H1 (cell line): Measurements from ENCODE around the gene CRISPLD2. TPM values are rescaled to one million over a fixed set of nuclear protein-coding genes. Genes with fewer than 3 reads are reported as not detected.

Experiments used
- CTCF ChIA-PET: fragments of 300-600 bp; sonication (Branson Sonifier 250); formaldehyde crosslinking; loops from one replicate; lab custom pipeline; 2021; ENCODE audit not compliant: partially characterized antibody; lab: Charles Lee
- POLR2A ChIA-PET: fragments of 300-600 bp; sonication (Branson Sonifier 250); formaldehyde crosslinking; loops from one replicate; lab custom pipeline; 2021; ENCODE audit warnings: inconsistent platforms; ENCODE audit not compliant: partially characterized antibody; lab: Charles Lee
- DNase-seq, 2 experiments: peaks; one replicate each; pipeline versions ENCODE4 v3.0.0 to v3.0.0-alpha.2; 2010 to 2022; ENCODE audit warnings: low spot score in 2 of 2, low read depth in 1 of 2, mixed read lengths in 1 of 2
- FAIRE-seq: peaks from 2 replicates; lab custom pipeline; 2011; peaks lifted over from hg19 to GRCh38; lab: Jason Lieb, UNC
- H2AFZ ChIP-seq: 2 replicates; pipeline ENCODE4 v1.8.1; 2012; ENCODE audit warnings: low read length, inconsistent platforms
- H2AK5ac ChIP-seq: 2 replicates; pipeline ENCODE4 v1.6.1; 2013; ENCODE audit warnings: low read depth, low read length
- H2BK120ac ChIP-seq: replicated peaks from 2 replicates; pipeline ENCODE3; 2013; ENCODE audit warnings: low read depth, low read length, inconsistent platforms
- H2BK12ac ChIP-seq: 2 replicates; pipeline ENCODE4 v1.6.1; 2013; ENCODE audit warnings: low read depth, low read length
- H2BK15ac ChIP-seq: 2 replicates; pipeline ENCODE4 v1.6.1; 2013; ENCODE audit warnings: low read length
- H2BK20ac ChIP-seq: 2 replicates; pipeline ENCODE4 v1.6.1; 2013; ENCODE audit warnings: low read length
- H2BK5ac ChIP-seq: 2 replicates; pipeline ENCODE4 v1.6.1; 2013; ENCODE audit warnings: low read depth, low read length
- H3K14ac ChIP-seq: 2 replicates; pipeline ENCODE4 v1.6.1; 2013; ENCODE audit warnings: inconsistent platforms; ENCODE audit not compliant: insufficient read length
- H3K18ac ChIP-seq: 2 replicates; pipeline ENCODE4 v1.6.1; 2013; ENCODE audit warnings: low read length; ENCODE audit errors: extremely low read depth
- H3K23ac ChIP-seq: 2 replicates; pipeline ENCODE4 v1.6.1; 2013; ENCODE audit warnings: inconsistent platforms; ENCODE audit not compliant: insufficient read length
- H3K23me2 ChIP-seq: 2 replicates; pipeline ENCODE4 v1.6.1; 2013; ENCODE audit warnings: low read depth, low read length
- H3K27ac ChIP-seq: 2 replicates; pipeline ENCODE4 v1.6.1; 2011; ENCODE audit warnings: low read depth, low read length, inconsistent platforms
- H3K27me3 ChIP-seq, 4 experiments: replicated peaks in 1 of 4; 1 replicate in 1 of 4; 2 replicates in 3 of 4; pipeline versions ENCODE4 v1.6.1 to v1.8.1; 2011 to 2013; ENCODE audit warnings: low read length in 3 of 4, mild to moderate bottlenecking in 3 of 4, inconsistent platforms in 2 of 4, mixed read lengths in 2 of 4, moderate library complexity in 1 of 4; ENCODE audit not compliant: control insufficient read depth in 3 of 4, insufficient read depth in 3 of 4; ENCODE audit errors: extremely low read depth in 1 of 4
- H3K36me3 ChIP-seq, 4 experiments: 2 replicates each; pipeline versions ENCODE4 v1.6.1 to v1.8.1; 2011 to 2013; ENCODE audit warnings: mild to moderate bottlenecking in 4 of 4, low read length in 3 of 4, moderate library complexity in 2 of 4, control low read depth in 1 of 4, inconsistent platforms in 1 of 4; ENCODE audit not compliant: insufficient read depth in 4 of 4, control insufficient read depth in 2 of 4
- H3K4ac ChIP-seq: replicated peaks from 2 replicates; pipeline ENCODE3; 2013; ENCODE audit warnings: low read length, low read depth, mixed read lengths, inconsistent platforms; ENCODE audit not compliant: insufficient read length
- H3K4me1 ChIP-seq, 4 experiments: replicated peaks in 1 of 4; 1 replicate in 1 of 4; 2 replicates in 3 of 4; pipeline versions ENCODE4 v1.6.1 to v1.8.1; 2011 to 2013; ENCODE audit warnings: low read length in 3 of 4, inconsistent platforms in 2 of 4, mixed read lengths in 1 of 4; ENCODE audit not compliant: insufficient read depth in 4 of 4, control insufficient read depth in 3 of 4
- H3K4me2 ChIP-seq, 2 experiments: 2 replicates each; pipeline versions ENCODE4 v1.6.1 to v1.8.1; 2011 to 2013; ENCODE audit warnings: low read depth in 2 of 2, low read length in 2 of 2, control low read depth in 1 of 2, inconsistent platforms in 1 of 2, mild to moderate bottlenecking in 1 of 2; ENCODE audit not compliant: insufficient read depth in 1 of 2
- H3K4me3 ChIP-seq, 4 experiments: fragments of 200-600, 300-600 bp in 1 of 4; sonication (generic), shearing (Covaris generic), sonication (Bioruptor Twin) in 1 of 4; 2 replicates each; pipeline versions ENCODE4 v1.5.1 to v1.8.1; 2011 to 2016; ENCODE audit warnings: low read length in 4 of 4, low read depth in 3 of 4, control low read depth in 2 of 4, inconsistent platforms in 2 of 4, mild to moderate bottlenecking in 2 of 4, mixed read lengths in 1 of 4, moderate library complexity in 1 of 4; ENCODE audit not compliant: insufficient read depth in 2 of 4; ENCODE audit errors: extremely low read depth in 1 of 4
- H3K56ac ChIP-seq: replicated peaks from 2 replicates; pipeline ENCODE3; 2013; ENCODE audit warnings: low read depth, mild to moderate bottlenecking, mixed read lengths, low read length, inconsistent platforms; ENCODE audit not compliant: insufficient read length
- H3K79me1 ChIP-seq: 2 replicates; pipeline ENCODE4 v1.6.1; 2013; ENCODE audit warnings: low read depth, low read length, control low read depth
- H3K79me2 ChIP-seq, 2 experiments: 2 replicates each; pipeline versions ENCODE4 v1.6.1 to v1.8.1; 2012 to 2013; ENCODE audit warnings: low read length in 2 of 2, mild to moderate bottlenecking in 2 of 2, inconsistent platforms in 1 of 2; ENCODE audit not compliant: insufficient read depth in 2 of 2, control insufficient read depth in 1 of 2
- H3K9ac ChIP-seq, 4 experiments: replicated peaks in 1 of 4; 1 replicate in 1 of 4; 2 replicates in 3 of 4; pipeline versions ENCODE4 v1.6.1 to v1.8.1; 2011 to 2013; ENCODE audit warnings: low read depth in 3 of 4, low read length in 3 of 4, control low read depth in 2 of 4, mild to moderate bottlenecking in 2 of 4, moderate library complexity in 2 of 4, inconsistent platforms in 1 of 4; ENCODE audit errors: extremely low read depth in 1 of 4
- H3K9me3 ChIP-seq, 2 experiments: 2 replicates each; pipeline versions ENCODE4 v1.6.1 to v1.8.1; 2012 to 2013; ENCODE audit warnings: mild to moderate bottlenecking in 2 of 2, moderate library complexity in 2 of 2, control low read depth in 1 of 2, inconsistent platforms in 1 of 2, low read depth in 1 of 2, low read length in 1 of 2, mixed read lengths in 1 of 2; ENCODE audit not compliant: insufficient read depth in 2 of 2
- H4K20me1 ChIP-seq, 2 experiments: replicated peaks in 1 of 2; 2 replicates each; pipeline versions ENCODE3 to v1.8.1; 2011 to 2013; ENCODE audit warnings: inconsistent platforms in 2 of 2, low read length in 2 of 2, mild to moderate bottlenecking in 1 of 2; ENCODE audit not compliant: insufficient read depth in 2 of 2, control insufficient read depth in 1 of 2
- H4K5ac ChIP-seq: 2 replicates; pipeline ENCODE4 v1.6.1; 2013; ENCODE audit warnings: low read length, low read depth, mixed read lengths, inconsistent platforms; ENCODE audit not compliant: insufficient read length
- H4K8ac ChIP-seq: 2 replicates; pipeline ENCODE4 v1.8.0; 2013; ENCODE audit warnings: mild to moderate bottlenecking, moderate library complexity, low read length, inconsistent platforms; ENCODE audit not compliant: insufficient read depth; ENCODE audit errors: extremely low read depth
- H4K91ac ChIP-seq: replicated peaks from 2 replicates; pipeline ENCODE3; 2013; ENCODE audit warnings: low read length, mixed read lengths, inconsistent platforms; ENCODE audit not compliant: insufficient read length
- CBX5 ChIP-seq: fragments of 300-800, 300-1000 bp; sonication (generic); IDR thresholded peaks from 2 replicates; pipeline ENCODE4 v1.7.1; 2016; ENCODE audit warnings: antibody characterized with exemption, low read length, low read depth
- CEBPB ChIP-seq: IDR thresholded peaks from 2 replicates; pipeline ENCODE4 v1.6.1; 2012; ENCODE audit warnings: low read depth, low read length
- GTF2F1 ChIP-seq: IDR thresholded peaks from 2 replicates; pipeline ENCODE4 v1.6.1; 2012; ENCODE audit warnings: low read depth, low read length, improper control_type of control experiment, borderline replicate concordance
- HDAC6 ChIP-seq: IDR thresholded peaks from one replicate; pipeline ENCODE4 v1.7.1; 2012; ENCODE audit warnings: low read depth, mild to moderate bottlenecking, inconsistent platforms, low read length, moderate library complexity
- JUND ChIP-seq: IDR thresholded peaks from 2 replicates; pipeline ENCODE4 v1.6.1; 2011; ENCODE audit warnings: mild to moderate bottlenecking, improper control_type of control experiment, low read length
- NRF1 ChIP-seq: IDR thresholded peaks from 2 replicates; pipeline ENCODE4 v1.6.1; 2011; ENCODE audit warnings: mild to moderate bottlenecking, low read depth, low read length, improper control_type of control experiment
- RNF2 ChIP-seq: fragments of 200-900, 300-1000 bp; sonication (generic); IDR thresholded peaks from 2 replicates; pipeline ENCODE4 v1.7.1; 2016; ENCODE audit warnings: borderline replicate concordance, low read depth, mild to moderate bottlenecking, antibody characterized with exemption, low read length; ENCODE audit not compliant: poor library complexity, severe bottlenecking; ENCODE audit errors: missing control alignments
- SIN3A ChIP-seq, 2 experiments: IDR thresholded peaks in 1 of 2; conservative IDR thresholded peaks in 1 of 2; 2 replicates each; pipeline ENCODE4 v1.6.1; 2011 to 2012; ENCODE audit warnings: low read length in 2 of 2, improper control_type of control experiment in 1 of 2, low read depth in 1 of 2, mild to moderate bottlenecking in 1 of 2
- SUZ12 ChIP-seq: fragments of 200-600 bp; sonication (generic); IDR thresholded peaks from 2 replicates; pipeline ENCODE4 v1.6.1; 2012; ENCODE audit warnings: mild to moderate bottlenecking, inconsistent platforms, low read length, moderate library complexity, mixed read lengths
- TAF7 ChIP-seq: optimal IDR thresholded peaks from 2 replicates; pipeline ENCODE3; 2011; ENCODE audit warnings: low read depth, mild to moderate bottlenecking, inconsistent platforms, low read length, moderate library complexity, borderline replicate concordance
- WGBS, 2 experiments: shearing (Covaris generic) in 1 of 2; methylation state at CpG; one replicate each; pipeline versions ENCODE4 v1.1.6 to v1.1.7; 2013 to 2015; ENCODE audit warnings: low lambda C conversion rate in 2 of 2, mixed read lengths in 2 of 2, inconsistent platforms in 1 of 2, low coverage in 1 of 2, missing lambda C conversion rate in 1 of 2; ENCODE audit not compliant: insufficient replicate concordance in 2 of 2, insufficient coverage in 1 of 2, insufficient read length in 1 of 2; ENCODE audit errors: extremely low coverage in 1 of 2, missing lambda C conversion rate in 1 of 2; 5-methylcytosine and 5-hydroxymethylcytosine counted together
- polyA plus RNA-seq, 7 experiments: library from polyadenylated mRNA; depleted of rRNA in 3 of 7; stranded (reverse) in 5 of 7; unstranded in 2 of 7; fragments of >200 nt in 5 of 7; fragments of 200-250 nt in 2 of 7; gene quantifications; 1 replicate in 5 of 7; 2 replicates in 1 of 7; 4 replicates in 1 of 7; pipeline versions ENCODE4 v1.2.1 to v1.2.3, GENCODE V29; 2011 to 2013; ENCODE audit warnings: missing spikeins in 2 of 7, mixed read lengths in 2 of 7
- total RNA-seq: library from RNA; stranded (reverse); fragmentation: NEBNext Ultra II Directional; extraction: Animal tissue kit (Norgen Biotek cat#: 25700); gene quantifications from 2 replicates; pipeline ENCODE4 v1.2.1, GENCODE V29; 2021

CRISPLD2 gene
- total and polyA plus RNA-seq, 2 of the 8 experiments (the other 6 are each of a cell fraction or from before 2014, with no cell fraction given), result 2.7 to 5.1 TPM

- Histone ChIP-seq H3K14ac (no peak overlapping the region), H3K27me3 (peaks cover 0 to 24% (median 15%) of the 10 kb centered on the region in 4 experiments; a peak in 5 of 7 replicates), H3K4me1 (peaks cover 6 to 47% (median 34%) of the 10 kb centered on the region in 4 experiments), H2BK20ac (peak overlapping the region; percentile 66; the same call in 1 of the 2 replicates), H3K18ac (peak overlapping the region; percentile 15; the same call in 1 of the 2 replicates), H3K4me2 (peak overlapping the region; percentile 67 to 69; a peak in 1 of 4 replicates), H3K23me2 (peaks cover 2% of the 10 kb centered on the region; the same call in 1 of the 2 replicates), H3K4me3 (peak overlapping the region in 1 of 4 experiments; percentile 47; a peak in 1 of 8 replicates), H3K27ac (no peak overlapping the region), H4K91ac (no peak overlapping the region), H4K5ac (no peak overlapping the region), H2BK12ac (peak overlapping the region; percentile 86; the same call in 1 of the 2 replicates), H4K8ac (no peak overlapping the region), H2BK15ac (peak overlapping the region; percentile 66; the same call in 1 of the 2 replicates), H2BK5ac (peak overlapping the region; percentile 57; the same call in 1 of the 2 replicates), H2AFZ (no peak overlapping the region), H3K9ac (no peak overlapping the region; a peak in 1 of 7 replicates), H3K79me1 (no peaks in the 10 kb centered on the region), H3K4ac (peak overlapping the region; percentile 11), H2AK5ac (peak overlapping the region; percentile 68; the same call in 1 of the 2 replicates), H3K9me3 (no peaks in the 10 kb centered on the region), H3K36me3 (no peaks in the 10 kb centered on the region), H4K20me1 (peaks cover 0 to 4% of the 10 kb centered on the region in 2 experiments), H3K79me2 (no peaks in the 10 kb centered on the region), H3K23ac (no peak overlapping the region), H3K56ac (no peak overlapping the region), H2BK120ac (no peak overlapping the region)
- POLR2A ChIA-PET, result interaction anchor here (2.8 kb wide), 1 partner anchor 20 kb away, joined by 10 read pairs; the partner anchor contains the start of gene CRISPLD2
- FAIRE-seq (no peak), DNase-seq (no peak)
- CTCF ChIA-PET, result interaction anchor here (0.6 to 2.0 kb wide), 4 partner anchors 21 to 85 kb away, joined by 3 to 7 read pairs (median 4); no protein-coding TSS in a partner anchor
- 85% methylated on average over 22 of the region's 22 CpGs; no CpG with 5 or more reads in 1 of the 2 experiments for WGBS, 2 experiments
- TF ChIP-seq TAF7 (no peak), CEBPB (no peak), NRF1 (no peak), SIN3A (conservative IDR thresholded peaks at IDR 0.05 in 1 of 2, IDR thresholded peaks at IDR 0.05 in 1 of 2; ENCODE audit: low read depth in 1 of 2, low read length in 2 of 2) (no peak), JUND (no peak), GTF2F1 (no peak), SUZ12 (no peak), HDAC6 (no peak), CBX5 (no peak), RNF2 (no peak)
Measured at GRCh38 chr16:84840687-84841627, 21.2 kb downstream of the CRISPLD2 start.
